PFSK-1 (cell line): ENCODE measurements around the gene TGM2.

Experiments used
- FOXP2 ChIP-seq: optimal IDR thresholded peaks from 2 replicates; pipeline ENCODE3; 2011; ENCODE audit warnings: borderline replicate concordance, control low read depth, inconsistent platforms; ENCODE audit not compliant: insufficient read depth; ENCODE audit errors: extremely low read length, extremely low read depth
- POLR2AphosphoS5 ChIP-seq: IDR thresholded peaks from 2 replicates; pipeline ENCODE4 v1.6.1; 2012; ENCODE audit warnings: low read depth, mild to moderate bottlenecking, control low read depth, low read length, moderate library complexity
- REST ChIP-seq, 2 experiments: IDR thresholded peaks; 2 replicates each; pipeline versions ENCODE4 v1.6.1 to v1.8.0; 2011 to 2012; ENCODE audit warnings: low read depth in 2 of 2, low read length in 2 of 2, control low read depth in 1 of 2, inconsistent platforms in 1 of 2, mild to moderate bottlenecking in 1 of 2, moderate library complexity in 1 of 2; ENCODE audit not compliant: insufficient read depth in 1 of 2
- SIN3A ChIP-seq: IDR thresholded peaks from 2 replicates; pipeline ENCODE4 v1.6.1; 2012; ENCODE audit warnings: mild to moderate bottlenecking, low read length, moderate library complexity, borderline replicate concordance; ENCODE audit not compliant: insufficient read depth
- TAF1 ChIP-seq: IDR thresholded peaks from 2 replicates; pipeline ENCODE4 v1.6.1; 2012; ENCODE audit warnings: low read length, control low read depth, borderline replicate concordance; ENCODE audit not compliant: insufficient read depth

TGM2 gene

GRCh38 chr20:38146628-38147027 is 18.4 kb downstream of the TGM2 start:
- TF ChIP-seq POLR2AphosphoS5 (no peak), TAF1 (no peak), SIN3A (no peak), REST (IDR thresholded peaks at IDR 0.05; ENCODE audit: insufficient read depth in 1 of 2, low read depth in 2 of 2, low read length in 2 of 2) (no peak), FOXP2 (no peak)

GRCh38 chr20:38146156-38146555 is 18.9 kb downstream of the TGM2 start:
- no peak for TF ChIP-seq REST (IDR thresholded peaks at IDR 0.05; ENCODE audit: insufficient read depth in 1 of 2, low read depth in 2 of 2, low read length in 2 of 2)
- TF ChIP-seq POLR2AphosphoS5 = no peak
- no peak for TF ChIP-seq SIN3A
- TF ChIP-seq FOXP2 = no peak
- no peak for TF ChIP-seq TAF1

DNA sequence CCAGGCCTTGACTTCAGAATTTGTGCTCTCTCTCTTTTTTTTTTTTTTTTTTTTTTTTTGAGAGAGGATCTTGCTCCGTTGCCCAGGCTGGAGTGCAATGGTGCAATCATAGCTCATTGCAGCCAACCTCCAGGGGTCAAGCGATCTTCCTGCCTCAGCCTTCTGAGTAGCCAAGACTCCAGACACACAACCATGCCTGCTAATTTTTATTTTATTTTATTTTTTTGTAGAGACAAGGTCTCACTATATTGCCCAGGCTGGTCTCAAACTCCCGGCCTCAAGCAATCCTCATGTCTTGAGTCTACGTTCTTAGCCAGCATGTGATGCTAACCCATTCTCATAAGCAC is 19.4 kb downstream of the TGM2 start:
- TF ChIP-seq REST (IDR thresholded peaks at IDR 0.05; ENCODE audit: insufficient read depth in 1 of 2, low read depth in 2 of 2, low read length in 2 of 2) (no peak), FOXP2 (no peak), TAF1 (no peak)

DNA sequence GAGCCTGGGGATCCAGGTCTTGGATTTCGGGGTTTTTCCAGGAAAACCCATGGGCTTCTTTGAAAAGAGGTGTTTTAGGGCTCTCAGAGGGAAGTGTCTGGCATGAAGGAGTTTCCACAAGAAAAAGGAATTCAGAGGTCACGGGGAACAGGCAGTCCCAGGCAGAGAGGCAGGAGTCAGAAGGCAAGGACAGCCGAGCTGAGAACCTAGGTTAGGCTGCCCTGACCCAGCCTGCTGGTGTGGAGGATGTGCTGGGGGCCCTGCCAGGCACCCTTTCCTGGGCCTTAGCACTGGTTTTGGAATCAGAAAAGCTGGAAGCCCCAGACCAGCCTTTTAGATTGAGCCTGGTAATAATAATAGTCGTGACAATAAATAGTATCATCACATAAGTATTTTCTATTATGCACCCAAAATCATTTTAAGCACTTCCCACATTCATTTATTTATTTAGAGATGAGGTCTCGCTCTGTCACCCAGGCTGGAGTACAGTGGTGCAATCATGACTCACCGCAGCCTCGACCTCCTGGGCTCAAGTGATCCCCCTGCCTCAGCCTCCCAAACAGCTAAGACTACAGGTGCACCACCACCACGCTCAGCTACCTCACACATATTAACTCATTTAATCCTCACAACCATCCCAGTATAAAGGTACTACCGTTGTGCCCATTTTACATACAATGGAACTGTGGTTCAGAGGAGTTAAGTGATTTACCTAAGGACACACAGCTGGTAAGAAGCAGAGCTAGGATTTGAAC is 19.9 kb downstream of the TGM2 start:
- TF ChIP-seq POLR2AphosphoS5 (no peak), REST (IDR thresholded peaks at IDR 0.05; ENCODE audit: insufficient read depth in 1 of 2, low read depth in 2 of 2, low read length in 2 of 2) (no peak), SIN3A (no peak)

DNA sequence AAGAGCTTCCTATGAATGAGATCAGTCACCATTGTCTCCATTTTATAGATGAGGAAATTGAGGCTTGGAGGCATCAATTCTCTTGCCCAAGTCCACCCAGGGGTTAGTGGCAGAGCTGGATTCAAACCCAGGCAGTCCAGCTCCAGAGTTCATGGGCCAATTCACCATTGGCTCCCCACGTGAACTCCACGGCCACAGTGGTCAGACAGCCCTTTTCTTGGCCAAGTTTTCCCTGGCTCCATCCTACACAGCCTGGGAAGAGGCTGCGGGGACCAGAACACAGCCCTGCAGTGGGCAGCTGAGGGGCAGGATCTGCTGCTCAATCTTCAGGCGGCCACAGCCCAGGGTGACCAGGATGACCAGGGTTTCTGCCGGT is 20.5 kb downstream of the TGM2 start:
- TF ChIP-seq TAF1 (no peak), REST (IDR thresholded peaks at IDR 0.05; ENCODE audit: insufficient read depth in 1 of 2, low read depth in 2 of 2, low read length in 2 of 2) (no peak), POLR2AphosphoS5 (no peak), FOXP2 (no peak), SIN3A (no peak)
